ENCODE results near the gene PYDC2. TPM values are rescaled to one million over a fixed set of nuclear protein-coding genes. Genes with fewer than 3 reads are reported as not detected.
"Not testable (repeated sequence)": the region's sequence is repeated elsewhere in the genome, so short reads cannot be mapped to it uniquely, and the experiment has no call there.

Gene PYDC2
- total RNA-seq, 1 donor = not detected

DNA sequence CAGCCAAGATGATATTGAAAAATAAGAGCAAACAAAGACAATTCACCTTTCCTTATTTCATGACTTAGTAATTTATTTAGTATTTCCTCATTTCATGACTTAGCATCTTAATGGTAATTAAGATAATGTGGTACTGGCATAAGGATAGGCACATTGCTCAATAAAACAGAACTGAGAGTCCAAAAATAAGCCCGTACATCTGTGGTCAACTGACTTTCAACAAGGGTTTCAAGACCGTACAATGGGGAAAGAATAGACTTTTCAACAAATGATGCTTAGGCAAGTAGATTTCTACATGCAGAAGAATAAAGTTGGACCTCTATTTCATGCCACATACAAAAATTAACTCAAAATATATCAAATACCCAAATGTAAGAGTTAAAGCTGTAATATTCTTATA lies 603 bp upstream of the PYDC2 start:
- no peak for DNase-seq (ENCODE audit: low read depth in 2 of 3, low spot score in 2 of 3)

DNA sequence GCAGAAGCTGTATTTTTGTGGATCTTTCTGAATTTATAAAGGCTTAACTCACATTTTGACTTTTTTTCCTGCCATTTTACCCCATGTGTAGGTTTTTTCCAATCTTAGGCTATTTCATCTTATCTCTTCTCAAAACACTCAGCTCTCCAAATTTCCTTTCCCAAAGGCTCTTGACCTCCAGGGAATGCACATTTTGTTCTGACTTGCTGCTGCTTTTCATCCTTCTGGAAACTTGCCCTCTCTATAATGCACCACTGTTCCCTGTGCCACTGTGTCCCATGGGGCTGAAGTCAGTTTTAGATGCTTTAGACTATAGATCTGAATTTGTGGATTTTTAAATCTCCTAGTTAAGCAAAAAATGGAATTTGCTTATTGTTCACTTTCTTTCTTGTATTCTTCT lies 9.1 kb downstream of the PYDC2 start:
- DNase-seq (ENCODE audit: low read depth in 2 of 3, low spot score in 2 of 3) = no peak

DNA sequence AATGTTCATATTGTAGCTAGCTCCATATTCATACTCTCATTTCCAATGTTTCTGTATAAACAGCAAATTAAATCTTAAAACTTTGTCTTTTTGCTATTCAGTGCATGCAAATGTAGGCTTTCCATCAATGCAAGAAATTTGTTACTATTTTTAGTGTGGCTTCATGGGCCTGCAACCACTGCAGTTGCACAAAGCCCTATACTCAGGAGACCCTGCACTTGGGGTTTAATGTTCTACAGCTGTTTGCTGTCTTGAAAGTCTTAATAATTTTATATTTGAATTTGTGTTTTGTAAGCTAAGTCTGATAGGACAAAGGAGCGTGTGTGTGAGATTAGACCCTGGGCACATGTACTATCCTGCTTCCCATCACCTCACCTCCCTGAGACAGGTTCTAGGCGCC lies 9.6 kb downstream of the PYDC2 start:
- no peak for DNase-seq (ENCODE audit: low read depth in 2 of 3, low spot score in 2 of 3)

DNA sequence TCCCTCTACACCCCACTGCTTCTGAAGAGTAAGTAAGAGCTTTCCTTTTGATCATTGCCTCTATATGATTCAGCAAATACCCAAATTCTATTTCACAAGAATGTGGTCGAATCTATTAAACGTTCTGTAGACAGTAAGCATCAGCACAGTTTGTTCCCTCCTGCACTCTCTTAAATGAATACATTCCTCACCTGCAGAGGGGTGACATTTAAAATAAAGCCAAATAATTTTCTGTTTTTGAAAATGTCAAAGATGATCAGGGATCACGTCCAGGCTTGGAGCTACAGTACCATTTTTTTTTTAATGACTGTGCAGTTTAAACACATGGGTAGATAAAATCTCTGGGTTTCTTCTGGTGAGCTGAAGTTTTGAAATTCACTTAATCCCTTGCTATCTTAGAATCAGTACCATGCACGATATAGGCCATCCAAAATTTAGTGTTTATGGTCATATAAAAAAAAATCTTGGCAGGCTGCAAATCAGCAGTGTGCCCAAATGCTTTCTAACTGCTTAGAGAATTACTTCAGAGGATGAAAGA lies 12.8 kb downstream of the PYDC2 start:
- DNase-seq (ENCODE audit: low read depth in 2 of 3, low spot score in 2 of 3) = no peak

DNA sequence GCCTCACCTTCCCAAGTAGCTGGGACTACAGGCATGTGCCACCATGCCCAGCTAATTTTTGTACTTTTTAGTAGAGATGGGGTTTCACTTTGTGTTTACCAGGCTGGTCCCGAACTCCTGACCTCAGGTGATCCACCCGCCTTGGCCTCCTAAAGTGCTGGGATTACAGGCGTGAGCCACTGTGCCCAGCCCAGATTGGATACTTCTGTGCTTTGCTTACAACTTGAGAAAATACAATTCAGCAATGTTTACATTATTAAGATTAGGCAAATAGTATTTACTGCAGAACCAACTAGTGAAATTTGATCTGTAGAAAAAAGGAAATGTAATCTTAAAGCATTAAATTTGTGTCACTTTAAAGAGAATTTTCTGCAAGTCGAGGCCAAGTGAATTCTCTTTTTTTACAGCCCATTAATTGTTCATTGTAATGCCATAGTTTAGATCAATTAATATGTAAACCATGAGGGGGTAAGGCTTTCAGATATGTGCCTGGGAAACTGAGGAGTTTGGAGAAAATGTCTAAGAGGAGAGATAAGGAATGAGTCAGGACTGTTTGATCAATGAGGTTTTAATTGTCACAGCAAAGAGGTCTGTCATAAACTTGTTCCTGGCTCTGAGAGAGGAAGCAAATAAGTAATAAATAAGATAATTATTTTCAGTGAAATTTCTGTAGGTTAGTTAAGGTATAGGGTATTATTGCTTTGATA lies 15.3 kb downstream of the PYDC2 start:
- no peak for DNase-seq (ENCODE audit: low read depth in 2 of 3, low spot score in 2 of 3)

DNA sequence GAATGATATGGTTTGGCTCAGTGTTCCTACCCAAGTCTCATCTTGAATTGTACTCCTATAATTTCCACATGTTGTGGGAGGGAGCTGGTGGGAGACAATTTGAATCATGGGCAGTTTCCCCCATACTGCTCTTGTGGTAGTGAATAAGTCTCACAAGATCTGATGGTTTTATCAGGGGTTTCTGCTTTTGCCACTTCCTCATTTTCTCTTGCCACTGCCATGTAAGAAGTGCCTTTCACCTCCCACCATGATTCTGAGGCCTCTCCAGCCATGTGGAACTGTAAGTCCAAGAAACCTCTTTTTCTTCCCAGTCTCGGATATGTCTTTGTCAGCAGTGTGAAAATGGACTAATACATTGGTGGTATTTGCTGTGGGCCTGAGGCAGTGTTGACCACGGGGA lies 23.0 kb downstream of the PYDC2 start:
- not testable (repeated sequence) for DNase-seq (ENCODE audit: low read depth in 2 of 3, low spot score in 2 of 3)

DNA sequence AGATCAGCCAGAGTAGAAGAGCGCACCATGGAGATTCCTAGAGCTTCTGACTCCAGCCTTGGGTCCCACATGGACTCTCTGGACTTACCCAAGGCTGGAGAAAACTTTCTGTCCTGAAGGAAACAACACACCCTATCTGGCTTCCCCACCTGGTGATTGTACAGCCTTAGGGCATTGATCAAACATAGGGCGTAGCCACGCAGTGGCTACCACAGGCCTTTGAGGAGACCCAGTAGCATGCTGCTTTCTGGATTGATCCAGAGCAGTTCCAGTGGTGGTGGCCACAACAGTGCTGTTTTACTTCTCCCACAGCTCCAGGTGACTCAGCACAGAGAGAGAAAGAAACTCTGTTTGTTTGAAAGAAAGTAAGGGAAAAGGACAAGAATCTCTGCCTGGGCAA lies 23.5 kb downstream of the PYDC2 start:
- DNase-seq (ENCODE audit: low read depth in 2 of 3, low spot score in 2 of 3) = no peak

DNA sequence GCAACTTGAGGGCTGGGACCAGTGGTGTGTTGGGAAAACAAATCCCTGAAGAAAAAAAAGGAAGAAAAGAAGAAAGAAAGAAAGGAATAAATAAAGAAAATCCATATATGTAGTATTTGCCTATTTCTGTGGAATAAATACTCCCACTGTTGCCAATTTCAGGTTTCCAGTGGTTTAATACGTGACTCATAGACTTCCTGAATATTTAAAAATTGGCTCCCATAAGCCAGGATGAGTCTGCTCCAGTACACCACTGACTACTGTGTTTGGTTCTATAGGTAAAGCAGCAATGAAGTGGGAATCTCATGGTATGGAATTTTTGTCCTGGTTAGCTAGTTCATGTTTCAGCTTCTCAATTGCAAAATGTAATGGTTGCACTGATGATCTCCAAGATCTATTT lies 31.6 kb downstream of the PYDC2 start:
- DNase-seq (ENCODE audit: low read depth in 2 of 3, low spot score in 2 of 3) = no peak

DNA sequence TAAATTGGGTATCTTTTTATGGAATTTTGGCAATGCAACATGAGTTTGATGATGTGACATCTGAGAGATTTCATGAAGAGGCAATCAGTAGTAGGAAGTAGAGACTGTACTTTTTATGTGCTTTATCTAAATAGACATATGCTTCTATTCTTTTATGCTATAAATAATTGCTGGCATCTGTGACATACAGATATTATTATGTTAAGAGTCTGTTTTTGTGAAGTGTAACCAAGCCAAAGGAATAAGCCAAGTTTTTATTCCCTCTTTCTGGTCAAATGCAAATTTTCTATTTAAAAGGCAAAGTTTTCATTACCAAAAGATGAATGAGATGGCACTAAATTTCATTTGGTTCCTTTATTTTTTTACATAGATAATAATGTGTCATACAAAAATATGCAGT lies 32.4 kb downstream of the PYDC2 start:
- no peak for DNase-seq (ENCODE audit: low read depth in 2 of 3, low spot score in 2 of 3)

DNA sequence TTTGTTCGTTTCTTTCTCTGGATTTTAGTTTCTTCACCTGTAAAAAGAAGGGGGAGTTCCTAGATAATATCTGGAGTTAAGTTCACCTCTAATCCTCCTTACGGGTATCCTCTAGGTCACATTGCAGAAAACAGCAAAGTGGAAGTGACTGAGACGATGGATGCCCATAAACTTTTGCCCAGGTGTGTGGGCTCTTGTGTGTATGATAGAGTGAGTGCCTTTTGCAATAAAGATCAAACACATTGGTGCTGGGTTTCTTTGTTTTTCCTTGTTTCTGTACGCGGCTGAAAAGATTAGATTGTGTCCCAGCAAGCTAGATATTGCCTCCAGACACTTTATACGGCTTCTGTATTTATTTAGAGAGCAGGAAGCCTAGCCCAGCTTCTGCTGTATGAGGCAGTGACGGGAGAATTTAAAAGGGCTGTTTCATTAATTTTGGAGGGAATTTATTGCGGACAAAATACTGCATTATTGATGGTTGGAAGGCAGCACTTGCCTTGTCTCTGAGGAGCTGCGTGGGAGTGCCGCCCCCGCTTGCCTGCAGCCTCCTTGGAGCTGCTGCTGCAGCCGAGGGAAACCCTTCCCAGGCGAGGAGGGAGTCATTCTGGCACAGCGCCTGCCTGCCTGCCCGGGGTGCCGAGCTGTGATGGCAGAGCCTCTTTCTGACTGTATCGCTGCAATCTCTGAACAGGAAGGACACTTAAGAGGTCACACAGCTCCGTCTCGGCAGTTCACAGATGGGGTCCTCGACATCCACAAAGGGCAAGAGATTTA lies 38.5 kb downstream of the PYDC2 start:
- no peak for DNase-seq (ENCODE audit: low read depth in 2 of 3, low spot score in 2 of 3)

DNA sequence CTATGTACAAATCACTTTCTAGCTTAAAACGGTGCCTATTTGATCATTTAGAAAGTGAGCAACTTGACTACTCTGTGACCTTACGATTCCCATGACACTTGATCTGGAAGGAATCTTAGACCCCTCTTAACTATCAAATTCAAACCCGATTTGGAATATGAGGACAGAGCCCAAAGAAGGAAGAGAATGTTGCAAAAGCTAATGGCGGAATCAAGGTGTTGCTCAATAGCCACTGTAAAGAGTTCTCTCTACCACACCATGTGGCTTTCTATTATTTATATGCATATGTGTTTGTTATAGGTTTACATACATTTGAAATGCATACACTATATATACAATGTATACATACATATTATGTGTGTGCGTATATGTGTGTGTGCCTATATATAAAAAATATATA lies 39.9 kb downstream of the PYDC2 start:
- no peak for DNase-seq (ENCODE audit: low read depth in 2 of 3, low spot score in 2 of 3)

DNA sequence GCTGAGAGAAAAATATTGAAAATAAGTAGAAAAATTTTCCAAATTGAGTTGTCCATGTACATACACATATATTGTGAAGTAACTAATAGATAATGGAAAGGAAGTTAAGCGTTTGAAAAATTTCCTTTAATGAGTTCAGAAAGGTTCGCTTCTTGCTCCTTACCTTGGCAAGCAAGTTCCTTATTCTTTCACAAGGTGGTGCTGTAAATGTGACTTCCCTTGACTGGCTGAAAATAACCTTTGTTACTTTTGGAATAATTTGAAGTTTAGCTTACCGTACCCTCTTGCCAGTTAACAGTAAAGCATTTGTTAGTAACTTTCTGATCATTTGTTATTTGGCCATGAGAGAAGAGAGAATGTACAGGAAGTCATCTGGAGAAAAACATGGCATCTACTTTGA lies 41.6 kb downstream of the PYDC2 start:
- no peak for DNase-seq (ENCODE audit: low read depth in 2 of 3, low spot score in 2 of 3)

DNA sequence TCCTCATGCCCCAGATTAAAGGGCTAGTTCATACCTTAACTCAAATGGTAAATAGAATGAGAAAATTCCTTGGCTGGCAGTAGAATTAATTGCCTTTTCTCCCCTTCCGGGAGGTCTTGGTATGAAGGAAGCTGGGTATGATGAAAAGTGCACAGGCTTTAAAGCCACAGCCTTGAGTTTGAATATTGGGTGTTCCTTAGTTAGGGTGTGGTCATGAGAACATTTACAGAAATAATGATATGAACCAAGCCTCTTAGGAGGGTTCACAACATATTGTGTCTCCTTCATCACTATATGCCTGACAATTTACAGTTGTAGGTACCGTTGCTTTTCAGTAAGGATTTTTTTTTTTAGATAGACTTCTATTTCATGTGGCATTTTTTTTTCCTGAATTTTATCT lies 48.1 kb downstream of the PYDC2 start:
- DNase-seq (ENCODE audit: low read depth in 2 of 3, low spot score in 2 of 3) = no peak

Small RNA genes lying within 50 kb of the gene (small RNA-seq; reads per million reads assigned to genes)
- gene PYDC2 = not detected

Other genes starting within 250 kb of the PYDC2 start
- gene CCDC50, start 131.8 kb upstream of the PYDC2 start, total RNA-seq = 2.7 TPM
- under 0.01 TPM for gene UTS2B, start 130.6 kb upstream of the PYDC2 start, total RNA-seq